Trophoblast cell (in vitro differentiated cells and primary cell): ENCODE data around the gene HSPB6.

Experiments used
- DNase-seq, 2 donors: peaks; one replicate each; pipeline ENCODE4 v3.0.0-alpha.2; 2016
- H2AFZ ChIP-seq: 2 replicates; pipeline ENCODE4 v1.6.1; 2013; ENCODE audit warnings: low read length, moderate library complexity, mild to moderate bottlenecking; ENCODE audit not compliant: insufficient read depth, poor library complexity
- H2AK5ac ChIP-seq: 2 replicates; pipeline ENCODE4 v1.6.1; 2013; ENCODE audit warnings: mild to moderate bottlenecking, low read length
- H2BK120ac ChIP-seq: 2 replicates; pipeline ENCODE4 v1.6.1; 2013; ENCODE audit warnings: low read length, mild to moderate bottlenecking, moderate library complexity; ENCODE audit not compliant: insufficient read depth, poor library complexity
- H2BK12ac ChIP-seq: 2 replicates; pipeline ENCODE4 v1.6.1; 2013; ENCODE audit warnings: mild to moderate bottlenecking, low read length, moderate library complexity
- H2BK5ac ChIP-seq: 2 replicates; pipeline ENCODE4 v1.6.1; 2013; ENCODE audit warnings: low read length, low read depth, moderate library complexity, mild to moderate bottlenecking; ENCODE audit not compliant: poor library complexity
- H3K14ac ChIP-seq: 2 replicates; pipeline ENCODE4 v1.6.1; 2013; ENCODE audit warnings: mild to moderate bottlenecking, low read length
- H3K18ac ChIP-seq: 2 replicates; pipeline ENCODE4 v1.6.1; 2013; ENCODE audit warnings: mild to moderate bottlenecking, low read length
- H3K23ac ChIP-seq: 2 replicates; pipeline ENCODE4 v1.6.1; 2013; ENCODE audit warnings: low read length
- H3K27ac ChIP-seq: 2 replicates; pipeline ENCODE4 v1.5.1; 2013; ENCODE audit warnings: low read depth, mild to moderate bottlenecking, inconsistent platforms, low read length, moderate library complexity
- H3K27me3 ChIP-seq: 2 replicates; pipeline ENCODE4 v1.6.1; 2013; ENCODE audit warnings: inconsistent platforms, mild to moderate bottlenecking, low read length, moderate library complexity; ENCODE audit not compliant: insufficient read depth
- H3K36me3 ChIP-seq, 2 experiments: 1 replicate in 1 of 2; 2 replicates in 1 of 2; pipeline ENCODE4 v1.6.1; 2013; ENCODE audit warnings: low read length in 2 of 2, mild to moderate bottlenecking in 2 of 2, moderate library complexity in 1 of 2; ENCODE audit not compliant: insufficient read depth in 2 of 2, control insufficient read depth in 1 of 2
- H3K4ac ChIP-seq: 2 replicates; pipeline ENCODE4 v1.6.1; 2013; ENCODE audit warnings: low read depth, mild to moderate bottlenecking, low read length, moderate library complexity
- H3K4me1 ChIP-seq, 2 experiments: 1 replicate in 1 of 2; 2 replicates in 1 of 2; pipeline ENCODE4 v1.6.1; 2013; ENCODE audit warnings: low read length in 2 of 2, mild to moderate bottlenecking in 2 of 2, moderate library complexity in 1 of 2; ENCODE audit not compliant: insufficient read depth in 2 of 2, control insufficient read depth in 1 of 2
- H3K4me2 ChIP-seq: 2 replicates; pipeline ENCODE4 v1.6.1; 2013; ENCODE audit warnings: inconsistent platforms, mild to moderate bottlenecking, low read length, moderate library complexity
- H3K4me3 ChIP-seq: 2 replicates; pipeline ENCODE4 v1.5.1; 2013; ENCODE audit warnings: mild to moderate bottlenecking, low read depth, low read length, inconsistent platforms
- H3K79me1 ChIP-seq: one replicate; pipeline ENCODE4 v1.6.1; 2013; ENCODE audit warnings: low read length
- H3K79me2 ChIP-seq: 2 replicates; pipeline ENCODE4 v1.6.1; 2013; ENCODE audit warnings: low read length, mild to moderate bottlenecking; ENCODE audit not compliant: control insufficient read depth, insufficient read depth, poor library complexity
- H3K9ac ChIP-seq: 2 replicates; pipeline ENCODE4 v1.6.1; 2013; ENCODE audit warnings: mild to moderate bottlenecking, low read length
- H3K9me3 ChIP-seq: 2 replicates; pipeline ENCODE4 v1.6.1; 2013; ENCODE audit warnings: low read depth, mild to moderate bottlenecking, control low read depth, inconsistent platforms, low read length; ENCODE audit not compliant: insufficient read depth
- H4K12ac ChIP-seq: 2 replicates; pipeline ENCODE4 v1.6.1; 2013; ENCODE audit warnings: low read depth, mild to moderate bottlenecking, low read length, moderate library complexity
- H4K8ac ChIP-seq: 2 replicates; pipeline ENCODE4 v1.6.1; 2013; ENCODE audit warnings: low read depth, mild to moderate bottlenecking, low read length, moderate library complexity
- H4K91ac ChIP-seq: one replicate; pipeline ENCODE4 v1.6.1; 2013; ENCODE audit warnings: low read depth, mild to moderate bottlenecking, low read length, moderate library complexity
- WGBS: extraction: QIAGEN DNeasy Blood & Tissue Kit; methylation state at CpG from one replicate; pipeline ENCODE4 v1.1.7; 2013; ENCODE audit warnings: missing lambda C conversion rate; ENCODE audit not compliant: insufficient read length, insufficient coverage; ENCODE audit errors: extremely low coverage; 5-methylcytosine and 5-hydroxymethylcytosine counted together

HSPB6 gene

GRCh38 chr19:35792888-35793287 lies 36.1 kb upstream of the HSPB6 start:
- no CpG with 5 or more reads among the region's 8 CpGs for WGBS
- Histone ChIP-seq H3K36me3 (no peaks in the 10 kb centered on the region), H3K14ac (no peak overlapping the region), H2AK5ac (no peak overlapping the region), H4K8ac (no peak overlapping the region), H4K91ac (no peak overlapping the region), H3K4me3 (no peak overlapping the region), H3K23ac (no peak overlapping the region), H2BK5ac (no peak overlapping the region), H2BK120ac (no peak overlapping the region), H4K12ac (no peak overlapping the region), H3K4me2 (no peak overlapping the region), H2BK12ac (no peak overlapping the region), H3K9ac (no peak overlapping the region), H3K9me3 (peaks cover 2% of the 10 kb centered on the region), H3K4ac (no peak overlapping the region), H3K79me2 (no peaks in the 10 kb centered on the region), H2AFZ (no peak overlapping the region), H3K79me1 (no peaks in the 10 kb centered on the region), H3K27ac (no peak overlapping the region), H3K27me3 (peaks cover 15% of the 10 kb centered on the region), H3K18ac (no peak overlapping the region), H3K4me1 (peaks cover 0 to 3% of the 10 kb centered on the region in 2 experiments)
- DNase-seq, result no peak

- no CpG with 5 or more reads among the region's 15 CpGs for WGBS
- Histone ChIP-seq H3K23ac (no peak overlapping the region), H3K27ac (no peak overlapping the region), H3K9ac (no peak overlapping the region), H2BK12ac (no peak overlapping the region), H3K79me2 (no peaks in the 10 kb centered on the region), H3K36me3 (peaks cover 0 to under 1% of the 10 kb centered on the region in 2 experiments), H3K4me2 (no peak overlapping the region), H2AFZ (no peak overlapping the region), H4K91ac (no peak overlapping the region), H3K14ac (no peak overlapping the region), H4K12ac (peak overlapping the region; percentile 39), H3K9me3 (peaks cover 2% of the 10 kb centered on the region), H3K27me3 (peaks cover 14% of the 10 kb centered on the region), H3K4ac (no peak overlapping the region), H4K8ac (no peak overlapping the region), H3K79me1 (no peaks in the 10 kb centered on the region), H3K4me1 (no peaks in the 10 kb centered on the region), H3K4me3 (no peak overlapping the region), H2BK120ac (no peak overlapping the region), H3K18ac (no peak overlapping the region), H2AK5ac (no peak overlapping the region), H2BK5ac (no peak overlapping the region)
- no peak for DNase-seq
These were observed 35.5 kb upstream of the HSPB6 start for GRCh38 chr19:35792312-35792711.

GRCh38 chr19:35791814-35792279 lies 35.0 kb upstream of the HSPB6 start:
- H4K91ac ChIP-seq, result no peak overlapping the region
- H3K9me3 ChIP-seq, result peaks cover 2% of the 10 kb centered on the region
- H3K9ac ChIP-seq, result no peak overlapping the region
- H3K79me2 ChIP-seq, result no peaks in the 10 kb centered on the region
- H4K12ac ChIP-seq, result no peak overlapping the region
- no peak overlapping the region for H2BK120ac ChIP-seq
- H3K36me3 ChIP-seq, result peaks cover 0 to 2% of the 10 kb centered on the region in 2 experiments
- H2BK12ac ChIP-seq, result no peak overlapping the region
- no peak overlapping the region for H3K18ac ChIP-seq
- no peak for DNase-seq
- H2AK5ac ChIP-seq, result no peak overlapping the region
- H3K4me3 ChIP-seq, result no peak overlapping the region
- no CpG with 5 or more reads among the region's 9 CpGs for WGBS
- H2BK5ac ChIP-seq, result no peak overlapping the region
- no peak overlapping the region for H3K23ac ChIP-seq
- H4K8ac ChIP-seq, result no peak overlapping the region
- H2AFZ ChIP-seq, result no peak overlapping the region
- H3K79me1 ChIP-seq, result no peaks in the 10 kb centered on the region
- no peak overlapping the region for H3K4me2 ChIP-seq
- no peaks in the 10 kb centered on the region for H3K4me1 ChIP-seq
- no peak overlapping the region for H3K27ac ChIP-seq
- no peak overlapping the region for H3K14ac ChIP-seq
- peaks cover 9% of the 10 kb centered on the region for H3K27me3 ChIP-seq
- H3K4ac ChIP-seq, result no peak overlapping the region

GRCh38 chr19:35790981-35791813 lies 34.4 kb upstream of the HSPB6 start:
- peaks cover 4% of the 10 kb centered on the region for H3K27me3 ChIP-seq
- H3K4me1 ChIP-seq, result no peaks in the 10 kb centered on the region
- H3K18ac ChIP-seq, result no peak overlapping the region
- no peak overlapping the region for H3K4me2 ChIP-seq
- H2BK5ac ChIP-seq, result no peak overlapping the region
- no peak overlapping the region for H2BK120ac ChIP-seq
- no peak overlapping the region for H3K23ac ChIP-seq
- H3K9me3 ChIP-seq, result peaks cover 2% of the 10 kb centered on the region
- H2AK5ac ChIP-seq, result no peak overlapping the region
- no peaks in the 10 kb centered on the region for H3K79me2 ChIP-seq
- H3K4ac ChIP-seq, result no peak overlapping the region
- no peak for DNase-seq
- H3K9ac ChIP-seq, result no peak overlapping the region
- no peak overlapping the region for H3K14ac ChIP-seq
- H2BK12ac ChIP-seq, result no peak overlapping the region
- no CpG with 5 or more reads among the region's 20 CpGs for WGBS
- peaks cover 0 to 2% of the 10 kb centered on the region in 2 experiments for H3K36me3 ChIP-seq
- no peak overlapping the region for H2AFZ ChIP-seq
- H4K8ac ChIP-seq, result no peak overlapping the region
- no peak overlapping the region for H3K4me3 ChIP-seq
- no peak overlapping the region for H4K12ac ChIP-seq
- H3K79me1 ChIP-seq, result no peaks in the 10 kb centered on the region
- no peak overlapping the region for H3K27ac ChIP-seq
- H4K91ac ChIP-seq, result no peak overlapping the region
